ENCODE results near the gene OR4S1.

- TF ChIP-seq CTCF (conservative IDR thresholded peaks at IDR 0.05 in 1 of 2, IDR thresholded peaks at IDR 0.05 in 1 of 2; ENCODE audit: low read depth in 1 of 2, low read length in 2 of 2) (peak; percentile 62 to 85), EZH2 (IDR thresholded peaks at IDR 0.05; ENCODE audit: low read length, missing control alignments) (no peak)
These were observed 1.9 kb downstream of the OR4S1 start for GRCh38 chr11:48307760-48308386.

Data from fibroblast of lung (primary cell).